ENCODE measurements around the gene CCL18. TPM values are rescaled to one million over a fixed set of nuclear protein-coding genes. Genes with fewer than 3 reads are reported as not detected.
"Not testable (repeated sequence)": the region's sequence is repeated elsewhere in the genome, so short reads cannot be mapped to it uniquely, and the experiment has no call there.

Gene CCL18
- polyA plus RNA-seq, 3 donors, result 1.4 to 12.0 (median 2.4) TPM

DNA sequence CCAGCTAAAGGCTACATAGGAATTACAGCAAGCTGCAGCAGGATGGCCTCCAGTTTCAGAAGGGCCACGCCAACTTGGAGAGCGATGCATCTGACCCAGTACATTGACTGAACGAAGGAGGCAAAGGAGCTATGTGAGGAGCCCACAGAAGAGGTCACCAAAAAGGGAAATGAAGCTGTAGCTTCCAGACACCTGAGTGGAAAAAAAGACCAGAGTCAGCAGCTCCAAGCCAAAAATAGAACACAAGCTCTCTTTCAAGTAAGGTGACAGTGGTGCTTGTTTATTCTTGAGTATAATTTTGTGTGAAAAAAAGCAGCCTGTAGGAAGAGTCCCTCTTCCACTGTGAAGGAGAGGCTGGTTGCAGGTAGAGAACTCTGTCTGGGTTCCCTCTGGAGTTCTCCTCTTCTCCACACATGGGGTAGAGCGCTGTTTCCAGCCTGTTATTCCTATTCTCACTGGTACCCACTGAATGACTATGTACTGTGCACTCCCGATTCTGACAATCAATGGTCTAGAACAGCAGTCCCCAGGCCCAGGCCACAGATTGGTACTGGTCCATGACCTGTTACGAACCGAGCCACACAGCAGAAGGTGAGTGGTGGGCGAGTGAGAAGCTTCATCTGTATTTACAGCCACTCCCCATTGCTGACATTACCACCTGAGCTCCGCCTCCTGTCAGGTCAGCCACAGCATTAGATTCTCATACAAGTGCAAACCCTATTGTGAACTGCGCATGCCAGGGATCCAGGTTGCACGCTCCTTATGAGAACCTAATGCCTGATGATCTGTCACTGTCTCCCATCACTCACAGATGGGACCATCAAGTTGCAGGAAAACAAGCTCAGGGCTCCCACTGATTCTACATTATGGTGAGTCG, 54.6 kb downstream of the CCL18 start:
- WGBS, 3 donors, result 85 to 91% (median 87%) methylated on average over 12 of the region's 12 CpGs
- H3K27ac ChIP-seq (ENCODE audit: low read depth, low read length), result no peak overlapping the region

- H3K27ac ChIP-seq (ENCODE audit: low read depth, low read length), result no peak overlapping the region
- 65 to 77% (median 76%) methylated on average over 3 of the region's 3 CpGs for WGBS, 3 donors
These were observed 56.1 kb downstream of the CCL18 start for GRCh38 chr17:36120221-36120620.

DNA sequence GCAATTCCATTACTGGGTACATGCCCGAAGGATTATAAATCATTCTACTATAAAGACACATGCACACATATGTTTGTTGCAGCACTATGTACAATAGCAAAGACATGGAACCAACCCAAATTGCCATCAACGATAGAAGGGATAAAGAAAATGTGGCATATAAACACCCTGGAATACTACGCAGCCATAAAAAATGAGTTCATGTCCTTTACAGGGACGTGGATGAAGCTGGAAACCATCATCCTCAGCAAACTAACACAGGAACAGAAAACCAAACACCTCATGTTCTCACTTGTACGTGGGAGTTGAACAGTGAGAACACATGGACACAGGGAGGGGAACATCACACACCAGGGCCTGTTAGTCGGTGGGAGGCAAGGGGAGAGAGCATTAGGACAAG, 57.0 kb downstream of the CCL18 start:
- not testable (repeated sequence) for H3K27ac ChIP-seq (ENCODE audit: low read depth, low read length)
- 65 to 79% (median 66%) methylated on average over 6 of the region's 6 CpGs for WGBS, 3 donors

Other genes with a start within 250 kb of the CCL18 start
- gene HEATR9, start 195.4 kb upstream of the CCL18 start, polyA plus RNA-seq, result under 1 TPM in 1 of 3 donors, not detected in 2; 0.04 TPM
- 1 to 10 TPM in 2 of 3 donors, under 1 TPM in 1; 0.74 to 7.4 (median 6.7) TPM for gene CCL5, start 183.9 kb upstream of the CCL18 start, polyA plus RNA-seq
- gene RDM1, start 133.5 kb upstream of the CCL18 start, polyA plus RNA-seq, result not detected
- not detected for gene LYZL6, start 120.6 kb upstream of the CCL18 start, polyA plus RNA-seq
- gene CCL16, start 82.8 kb upstream of the CCL18 start, polyA plus RNA-seq, result under 1 TPM; 0.09 to 0.45 (median 0.17) TPM
- gene CCL14, start 77.5 kb upstream of the CCL18 start, polyA plus RNA-seq, result 100 to 1,000 TPM in 1 of 3 donors, 10 to 100 TPM in 2; 30.9 to 170 (median 91.0) TPM
- gene CCL15, start 62.7 kb upstream of the CCL18 start, polyA plus RNA-seq, result under 1 TPM in 1 of 3 donors, not detected in 2; 0.07 TPM
- gene CCL23, start 46.3 kb upstream of the CCL18 start, polyA plus RNA-seq, result 1 to 10 TPM in 2 of 3 donors, under 1 TPM in 1; 0.66 to 5.3 (median 2.4) TPM
- 1 to 10 TPM in 2 of 3 donors, under 1 TPM in 1; 0.70 to 9.2 (median 5.4) TPM for gene CCL3, start 25.9 kb downstream of the CCL18 start, polyA plus RNA-seq
- gene CCL4, start 39.6 kb downstream of the CCL18 start, polyA plus RNA-seq, result 1 to 10 TPM in 2 of 3 donors, under 1 TPM in 1; 0.84 to 9.4 (median 4.8) TPM
- 1 to 10 TPM in 1 of 3 donors, under 1 TPM in 1, not detected in 1; 0.82 to 1.5 TPM for gene TBC1D3B, start 112.4 kb downstream of the CCL18 start, polyA plus RNA-seq
- gene CCL3L1, start 132.5 kb downstream of the CCL18 start, polyA plus RNA-seq, result under 1 TPM in 1 of 3 donors, not detected in 2; 0.82 TPM
- gene CCL4L2, start 146.8 kb downstream of the CCL18 start, polyA plus RNA-seq, result 1 to 10 TPM in 1 of 3 donors, not detected in 2; 2.1 TPM
- gene TBC1D3I, start 200.3 kb downstream of the CCL18 start, polyA plus RNA-seq, result under 1 TPM in 2 of 3 donors, not detected in 1; 0.12 to 0.66 TPM

All from adipose tissue (tissue), 3 donors.